Omental fat pad (tissue), 4 donors: ENCODE measurements around the gene CHST11. TPM values are rescaled to one million over a fixed set of nuclear protein-coding genes. Genes with fewer than 3 reads are reported as not detected.

Source experiments
- ATAC-seq: fragments of 150-250 bp; one replicate; pipeline ENCODE4 v1.9.1; 2016; ENCODE audit warnings: mild to moderate bottlenecking, moderate library complexity; ENCODE audit not compliant: low FRiP score
- DNase-seq: peaks from one replicate; pipeline ENCODE4 v3.0.0-alpha.2; 2019; ENCODE audit warnings: low spot score
- CTCF ChIP-seq, 3 donors: fragments of 450-650 bp; IDR thresholded peaks; one replicate each; pipeline ENCODE4 v1.5.1; 2016 to 2017; ENCODE audit warnings: antibody characterized with exemption in 3 of 3, mild to moderate bottlenecking in 3 of 3, moderate library complexity in 2 of 3
- total RNA-seq, 4 donors: library from RNA; depleted of rRNA; stranded (reverse); fragments of >200 nt; gene quantifications; one replicate each; pipeline ENCODE4 v1.1.0, GENCODE V29; 2016

CHST11 gene
- total RNA-seq, 4 donors from 2014 or later: 12.2 to 58.6 (median 30.1) TPM

GRCh38 chr12:104479123-104479662, 22.4 kb downstream of the CHST11 start:
- ATAC-seq (no peak), DNase-seq (no peak)
- no peak for TF ChIP-seq CTCF (IDR thresholded peaks at IDR 0.05)

- TF ChIP-seq CTCF (IDR thresholded peaks at IDR 0.05): no peak
- ATAC-seq: no peak
- DNase-seq: no peak
These were observed 23.3 kb downstream of the CHST11 start for GRCh38 chr12:104480012-104480411.

GRCh38 chr12:104480826-104481440, 24.2 kb downstream of the CHST11 start:
- ATAC-seq (no peak), DNase-seq (no peak)
- no peak for TF ChIP-seq CTCF (IDR thresholded peaks at IDR 0.05)

- ATAC-seq: no peak
- TF ChIP-seq CTCF (IDR thresholded peaks at IDR 0.05): no peak
- no peak for DNase-seq
These were observed 25.4 kb downstream of the CHST11 start for GRCh38 chr12:104482113-104482512.

- DNase-seq: no peak
- ATAC-seq: no peak
- TF ChIP-seq CTCF (IDR thresholded peaks at IDR 0.05): no peak
These were observed 26.0 kb downstream of the CHST11 start for GRCh38 chr12:104482748-104483147.

GRCh38 chr12:104484079-104484478, 27.3 kb downstream of the CHST11 start:
- ATAC-seq: no peak
- no peak for DNase-seq
- no peak for TF ChIP-seq CTCF (IDR thresholded peaks at IDR 0.05)

GRCh38 chr12:104485651-104486362, 29.1 kb downstream of the CHST11 start:
- DNase-seq (no peak), ATAC-seq (no peak)
- TF ChIP-seq CTCF (IDR thresholded peaks at IDR 0.05): no peak
